Uterus (tissue), 2 donors: ENCODE results near the gene AEBP1.

Experiments
- CTCF ChIP-seq, 4 experiments: fragments of 200-600 bp in 2 of 4; fragments of 450-650 bp in 2 of 4; sonication (generic) in 2 of 4; IDR thresholded peaks; one replicate each; pipeline ENCODE4 v1.5.1; 2016 to 2019; ENCODE audit warnings: antibody characterized with exemption in 4 of 4, mild to moderate bottlenecking in 2 of 4, moderate library complexity in 1 of 4
- POLR2A ChIP-seq, 2 donors: fragments of 450-650 bp; IDR thresholded peaks; one replicate each; pipeline ENCODE4 v1.6.1; 2016; ENCODE audit warnings: antibody characterized with exemption in 2 of 2, mild to moderate bottlenecking in 1 of 2, moderate library complexity in 1 of 2

GRCh38 chr7:44059219-44060090, 44.7 kb upstream of the AEBP1 start:
- no peak for TF ChIP-seq CTCF (IDR thresholded peaks at IDR 0.05)
- TF ChIP-seq POLR2A (IDR thresholded peaks at IDR 0.05) = no peak
